SK-N-SH (cell line): ENCODE results near the gene CD19. TPM values are rescaled to one million over a fixed set of nuclear protein-coding genes. Genes with fewer than 3 reads are reported as not detected.

Source experiments
- CTCF ChIA-PET: fragments of 300-600, 350-600 bp; formaldehyde crosslinking; extraction: SDS; loops from one replicate; lab custom pipeline; 2021; lab: Yijun Ruan, JAX
- POLR2A ChIA-PET: fragments of 350-600 bp; sonication (Branson Sonifier 250); formaldehyde crosslinking; extraction: SDS; loops from one replicate; lab custom pipeline; 2020; ENCODE audit warnings: antibody characterized with exemption, inconsistent platforms; lab: Yijun Ruan, JAX
- DNase-seq: peaks from one replicate; pipeline ENCODE4 v3.0.0; 2012
- H2AFZ ChIP-seq: fragments of 200-600 bp; sonication (generic); 2 replicates; pipeline ENCODE4 v1.8.1; 2016; ENCODE audit warnings: antibody characterized with exemption, mild to moderate bottlenecking, low read depth
- H3F3A ChIP-seq: fragments of 200-600 bp; sonication (generic); replicated peaks from 2 replicates; pipeline ENCODE3; 2016; ENCODE audit warnings: antibody characterized with exemption, mild to moderate bottlenecking; ENCODE audit not compliant: insufficient read depth
- H3K27ac ChIP-seq, 2 experiments: fragments of 200-500 bp in 1 of 2; fragments of 200-600 bp in 1 of 2; sonication (Bioruptor generic) in 1 of 2; sonication (generic), shearing (Covaris generic) in 1 of 2; 2 replicates each; pipeline versions ENCODE4 v1.5.1 to v1.6.1; 2014 to 2016; ENCODE audit warnings: low read depth in 2 of 2, inconsistent platforms in 1 of 2, low read length in 1 of 2, mild to moderate bottlenecking in 1 of 2, mixed read lengths in 1 of 2
- H3K27me3 ChIP-seq: fragments of 200-600 bp; sonication (generic), shearing (Covaris generic); 2 replicates; pipeline ENCODE4 v1.6.1; 2016; ENCODE audit warnings: mixed run types; ENCODE audit not compliant: insufficient read depth
- H3K36me3 ChIP-seq, 2 experiments: fragments of 200-500 bp in 1 of 2; fragments of 200-600 bp in 1 of 2; sonication (Bioruptor generic) in 1 of 2; sonication (generic) in 1 of 2; replicated peaks in 1 of 2; 2 replicates each; pipeline versions ENCODE3 to v1.5.1; 2014 to 2016; ENCODE audit warnings: low read length in 1 of 2, mild to moderate bottlenecking in 1 of 2; ENCODE audit not compliant: insufficient read depth in 2 of 2, control insufficient read depth in 1 of 2
- H3K4me1 ChIP-seq, 2 experiments: fragments of 200-500 bp in 1 of 2; fragments of 200-600 bp in 1 of 2; sonication (Bioruptor generic) in 1 of 2; sonication (generic), shearing (Covaris generic) in 1 of 2; 2 replicates each; pipeline versions ENCODE4 v1.5.1 to v1.6.1; 2014 to 2016; ENCODE audit warnings: low read depth in 1 of 2, low read length in 1 of 2, mixed run types in 1 of 2; ENCODE audit not compliant: insufficient read depth in 2 of 2, control insufficient read depth in 1 of 2
- H3K4me2 ChIP-seq: fragments of 200-600 bp; sonication (generic), shearing (Covaris generic); 2 replicates; pipeline ENCODE4 v1.6.1; 2017; ENCODE audit warnings: mixed run types
- H3K4me3 ChIP-seq, 2 experiments: fragments of 200-500 bp in 1 of 2; fragments of 200-600 bp in 1 of 2; sonication (Bioruptor generic) in 1 of 2; sonication (generic), shearing (Covaris generic) in 1 of 2; 2 replicates each; pipeline versions ENCODE4 v1.5.1 to v1.8.1; 2014 to 2016; ENCODE audit warnings: low read depth in 2 of 2, inconsistent platforms in 1 of 2, low read length in 1 of 2, mild to moderate bottlenecking in 1 of 2, mixed read lengths in 1 of 2, moderate library complexity in 1 of 2
- H3K79me2 ChIP-seq: fragments of 200-600 bp; sonication (generic); 2 replicates; pipeline ENCODE4 v1.8.1; 2017; ENCODE audit warnings: mild to moderate bottlenecking; ENCODE audit not compliant: insufficient read depth
- H3K9ac ChIP-seq: fragments of 200-600 bp; sonication (generic); 2 replicates; pipeline ENCODE4 v1.6.1; 2017; ENCODE audit warnings: mixed run types
- H3K9me2 ChIP-seq: fragments of 200-600 bp; sonication (generic); 2 replicates; pipeline ENCODE4 v1.6.1; 2017; ENCODE audit warnings: mixed run types
- H3K9me3 ChIP-seq: fragments of 200-600 bp; sonication (generic); 2 replicates; pipeline ENCODE4 v1.6.1; 2017; ENCODE audit warnings: mixed run types, mild to moderate bottlenecking, moderate library complexity
- H4K20me1 ChIP-seq: fragments of 200-600 bp; sonication (generic); 2 replicates; pipeline ENCODE4 v1.6.1; 2017; ENCODE audit warnings: mild to moderate bottlenecking, mixed run types; ENCODE audit not compliant: insufficient read depth
- ELF1 ChIP-seq: IDR thresholded peaks from 2 replicates; pipeline ENCODE4 v1.4.0; 2012
- EZH2phosphoT487 ChIP-seq: fragments of 200-600 bp; sonication (generic); IDR thresholded peaks from 2 replicates; pipeline ENCODE4 v1.6.1; 2017; ENCODE audit warnings: low read depth, mixed run types, mild to moderate bottlenecking, antibody characterized with exemption, moderate library complexity, borderline replicate concordance
- FOSL2 ChIP-seq: IDR thresholded peaks from 2 replicates; pipeline ENCODE4 v1.4.0; 2012; ENCODE audit warnings: low read depth, mild to moderate bottlenecking, moderate library complexity, borderline replicate concordance
- FOXJ3 ChIP-seq: sonication (generic); formaldehyde crosslinking; IDR thresholded peaks from 2 replicates; pipeline ENCODE4 v1.5.1; 2020; ENCODE audit warnings: mild to moderate bottlenecking, missing genetic modification reagents
- GABPA ChIP-seq: IDR thresholded peaks from 2 replicates; pipeline ENCODE4 v1.4.0; 2012; ENCODE audit warnings: low read depth, mild to moderate bottlenecking
- GATA2 ChIP-seq: sonication (generic); formaldehyde crosslinking; IDR thresholded peaks from 2 replicates; pipeline ENCODE4 v1.5.0; 2020; ENCODE audit warnings: mild to moderate bottlenecking, missing genetic modification reagents
- JUND ChIP-seq: IDR thresholded peaks from 2 replicates; pipeline ENCODE4 v1.4.0; 2012
- MAX ChIP-seq: IDR thresholded peaks from 2 replicates; pipeline ENCODE4 v1.4.0; 2012; ENCODE audit warnings: low read depth
- MEF2A ChIP-seq: IDR thresholded peaks from 2 replicates; pipeline ENCODE4 v1.4.0; 2012; ENCODE audit warnings: low read depth, borderline replicate concordance
- MXI1 ChIP-seq: IDR thresholded peaks from 2 replicates; pipeline ENCODE4 v1.6.1; 2012; ENCODE audit warnings: mild to moderate bottlenecking, low read depth, low read length, improper control_type of control experiment
- NFIC ChIP-seq: IDR thresholded peaks from 2 replicates; pipeline ENCODE4 v1.4.0; 2012; ENCODE audit warnings: borderline replicate concordance
- POLR2AphosphoS5 ChIP-seq: IDR thresholded peaks from 2 replicates; pipeline ENCODE4 v1.6.1; 2012; ENCODE audit warnings: low read depth, low read length
- RAD21 ChIP-seq: IDR thresholded peaks from 2 replicates; pipeline ENCODE4 v1.6.1; 2012; ENCODE audit warnings: mild to moderate bottlenecking, low read length
- RCOR1 ChIP-seq: fragments of 150-350 bp; IDR thresholded peaks from 2 replicates; pipeline ENCODE4 v1.6.1; 2017; ENCODE audit warnings: antibody characterized with exemption, low read length
- REST ChIP-seq: IDR thresholded peaks from 2 replicates; pipeline ENCODE4 v1.6.1; 2012; ENCODE audit warnings: mild to moderate bottlenecking, low read depth, low read length, moderate library complexity
- RFX5 ChIP-seq: IDR thresholded peaks from 2 replicates; pipeline ENCODE4 v1.6.1; 2012; ENCODE audit warnings: mild to moderate bottlenecking, improper control_type of control experiment, low read length
- RXRA ChIP-seq: IDR thresholded peaks from 2 replicates; pipeline ENCODE4 v1.4.0; 2012; ENCODE audit warnings: low read depth, mild to moderate bottlenecking, borderline replicate concordance
- SIN3A ChIP-seq: IDR thresholded peaks from 2 replicates; pipeline ENCODE4 v1.6.1; 2012; ENCODE audit warnings: low read depth, mild to moderate bottlenecking, low read length, moderate library complexity, borderline replicate concordance
- SMC3 ChIP-seq: IDR thresholded peaks from 2 replicates; pipeline ENCODE4 v1.6.1; 2012; ENCODE audit warnings: low read depth, low read length, improper control_type of control experiment
- TCF12 ChIP-seq: IDR thresholded peaks from 2 replicates; pipeline ENCODE4 v1.4.0; 2012
- TEAD4 ChIP-seq: IDR thresholded peaks from 2 replicates; pipeline ENCODE4 v1.4.0; 2012; ENCODE audit warnings: mild to moderate bottlenecking, borderline replicate concordance; ENCODE audit not compliant: insufficient read depth
- WGBS: methylation state at CpG from one replicate; pipeline ENCODE4 v1.1.6; 2017; ENCODE audit warnings: low lambda C conversion rate; 5-methylcytosine and 5-hydroxymethylcytosine counted together
- polyA plus RNA-seq, 3 experiments: library from polyadenylated mRNA; depleted of rRNA; stranded (reverse); fragments of >200 nt; gene quantifications; 2 replicates each; pipeline ENCODE4 v1.2.3, GENCODE V29; 2012
- TF ChIP-seq, protein P1 (sequence below): IDR thresholded peaks from 2 replicates; pipeline ENCODE4 v1.4.0; 2012; ENCODE audit warnings: low read depth, borderline replicate concordance
- TF ChIP-seq, protein P2 (sequence below): IDR thresholded peaks from 2 replicates; pipeline ENCODE4 v1.4.0; 2012; ENCODE audit warnings: low read depth, borderline replicate concordance
- TF ChIP-seq, protein P3 (sequence below): fragments of 200-600 bp; sonication (generic); IDR thresholded peaks from 2 replicates; pipeline ENCODE4 v1.6.1; 2017; ENCODE audit warnings: antibody characterized with exemption, mild to moderate bottlenecking, moderate library complexity

Gene CD19
- polyA plus RNA-seq, 1 of the 3 experiments (the other 2 are of a cell fraction): not detected

DNA sequence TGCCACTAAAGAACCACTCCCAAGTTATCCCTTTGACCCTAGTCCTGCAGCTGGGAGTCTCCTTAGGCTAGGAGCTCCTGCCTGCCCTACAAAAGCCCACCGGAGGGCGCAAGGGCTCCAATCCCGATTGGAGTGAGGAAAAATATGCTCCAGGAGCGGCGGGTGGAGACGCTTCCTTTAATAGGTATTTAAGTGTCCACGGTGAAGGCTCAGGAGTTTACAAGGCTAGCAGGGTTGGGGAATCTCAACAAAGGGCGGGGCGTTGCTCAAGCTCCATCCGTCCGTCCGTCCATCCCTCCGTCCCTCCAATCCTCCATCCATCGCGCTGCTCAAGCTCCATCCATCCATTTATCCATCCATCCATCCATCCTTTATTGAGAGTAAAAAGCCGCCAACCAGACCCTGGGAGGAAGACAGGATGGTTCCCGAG, 42.3 kb downstream of the CD19 start:
- POLR2A ChIA-PET: interaction anchor here (0.9 to 1.9 kb wide), 5 partner anchors 11 to 151 kb away, joined by 3 to 10 read pairs (median 6); partner anchors contain the start of genes ATXN2L, LAT, NFATC2IP and SH2B1

More for the DNA sequence above, 42.3 kb downstream of the CD19 start:
- CTCF ChIA-PET: interaction anchor here (0.6 to 2.0 kb wide), 16 partner anchors 11 to 756 kb away, joined by 3 to 8 read pairs (median 3); partner anchors contain the start of genes ATXN2L and NFATC2IP
- no peaks in the 10 kb centered on the region for H3K36me3 ChIP-seq
- peaks cover 5 to 8% of the 10 kb centered on the region in 2 experiments; a peak in 2 of 4 replicates for H3K4me1 ChIP-seq
- no peaks in the 10 kb centered on the region for H3K9me2 ChIP-seq
- peak overlapping the region; percentile 81 for H3K4me2 ChIP-seq
- TF ChIP-seq RCOR1: no peak
- no peak for TF ChIP-seq TEAD4
- TF ChIP-seq RFX5: no peak
- TF ChIP-seq MEF2A: no peak
- no peak for TF ChIP-seq GABPA
- no peak for TF ChIP-seq JUND
- TF ChIP-seq FOXJ3: no peak
- no peak for TF ChIP-seq FOSL2
- no peak for TF ChIP-seq TCF12
- no peak for TF ChIP-seq SIN3A
- TF ChIP-seq RXRA: no peak
- TF ChIP-seq EZH2phosphoT487: no peak
- TF ChIP-seq POLR2AphosphoS5: no peak
- TF ChIP-seq MXI1: no peak
- TF ChIP-seq NFIC: no peak
- TF ChIP-seq RAD21: peak; percentile 66
- no peak for TF ChIP-seq REST
- TF ChIP-seq ELF1: no peak
- TF ChIP-seq, protein P1, sequence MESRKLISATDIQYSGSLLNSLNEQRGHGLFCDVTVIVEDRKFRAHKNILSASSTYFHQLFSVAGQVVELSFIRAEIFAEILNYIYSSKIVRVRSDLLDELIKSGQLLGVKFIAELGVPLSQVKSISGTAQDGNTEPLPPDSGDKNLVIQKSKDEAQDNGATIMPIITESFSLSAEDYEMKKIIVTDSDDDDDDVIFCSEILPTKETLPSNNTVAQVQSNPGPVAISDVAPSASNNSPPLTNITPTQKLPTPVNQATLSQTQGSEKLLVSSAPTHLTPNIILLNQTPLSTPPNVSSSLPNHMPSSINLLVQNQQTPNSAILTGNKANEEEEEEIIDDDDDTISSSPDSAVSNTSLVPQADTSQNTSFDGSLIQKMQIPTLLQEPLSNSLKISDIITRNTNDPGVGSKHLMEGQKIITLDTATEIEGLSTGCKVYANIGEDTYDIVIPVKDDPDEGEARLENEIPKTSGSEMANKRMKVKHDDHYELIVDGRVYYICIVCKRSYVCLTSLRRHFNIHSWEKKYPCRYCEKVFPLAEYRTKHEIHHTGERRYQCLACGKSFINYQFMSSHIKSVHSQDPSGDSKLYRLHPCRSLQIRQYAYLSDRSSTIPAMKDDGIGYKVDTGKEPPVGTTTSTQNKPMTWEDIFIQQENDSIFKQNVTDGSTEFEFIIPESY: no peak
- TF ChIP-seq, protein P2, sequence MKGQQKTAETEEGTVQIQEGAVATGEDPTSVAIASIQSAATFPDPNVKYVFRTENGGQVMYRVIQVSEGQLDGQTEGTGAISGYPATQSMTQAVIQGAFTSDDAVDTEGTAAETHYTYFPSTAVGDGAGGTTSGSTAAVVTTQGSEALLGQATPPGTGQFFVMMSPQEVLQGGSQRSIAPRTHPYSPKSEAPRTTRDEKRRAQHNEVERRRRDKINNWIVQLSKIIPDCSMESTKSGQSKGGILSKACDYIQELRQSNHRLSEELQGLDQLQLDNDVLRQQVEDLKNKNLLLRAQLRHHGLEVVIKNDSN: no peak
- TF ChIP-seq SMC3: peak; percentile 50
- TF ChIP-seq GATA2 (CRISPR knock-in tag): no peak
- TF ChIP-seq MAX: no peak
- TF ChIP-seq, protein P3, sequence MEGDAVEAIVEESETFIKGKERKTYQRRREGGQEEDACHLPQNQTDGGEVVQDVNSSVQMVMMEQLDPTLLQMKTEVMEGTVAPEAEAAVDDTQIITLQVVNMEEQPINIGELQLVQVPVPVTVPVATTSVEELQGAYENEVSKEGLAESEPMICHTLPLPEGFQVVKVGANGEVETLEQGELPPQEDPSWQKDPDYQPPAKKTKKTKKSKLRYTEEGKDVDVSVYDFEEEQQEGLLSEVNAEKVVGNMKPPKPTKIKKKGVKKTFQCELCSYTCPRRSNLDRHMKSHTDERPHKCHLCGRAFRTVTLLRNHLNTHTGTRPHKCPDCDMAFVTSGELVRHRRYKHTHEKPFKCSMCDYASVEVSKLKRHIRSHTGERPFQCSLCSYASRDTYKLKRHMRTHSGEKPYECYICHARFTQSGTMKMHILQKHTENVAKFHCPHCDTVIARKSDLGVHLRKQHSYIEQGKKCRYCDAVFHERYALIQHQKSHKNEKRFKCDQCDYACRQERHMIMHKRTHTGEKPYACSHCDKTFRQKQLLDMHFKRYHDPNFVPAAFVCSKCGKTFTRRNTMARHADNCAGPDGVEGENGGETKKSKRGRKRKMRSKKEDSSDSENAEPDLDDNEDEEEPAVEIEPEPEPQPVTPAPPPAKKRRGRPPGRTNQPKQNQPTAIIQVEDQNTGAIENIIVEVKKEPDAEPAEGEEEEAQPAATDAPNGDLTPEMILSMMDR: peak; percentile 85
- TF ChIP-seq, all 33 proteins: peak for 3
- no peaks in the 10 kb centered on the region for H3K9me3 ChIP-seq
- 2% methylated on average over 13 of the region's 17 CpGs for WGBS
- no peaks in the 10 kb centered on the region for H3K27me3 ChIP-seq
- H3K9ac ChIP-seq: peak overlapping the region; percentile 84
- peaks cover 7% of the 10 kb centered on the region for H3F3A ChIP-seq
- H2AFZ ChIP-seq: peak overlapping the region; percentile 66
- peak overlapping the region; percentile 93 for H3K27ac ChIP-seq
- peak; percentile 78 for DNase-seq
- H3K79me2 ChIP-seq: peaks cover 27% of the 10 kb centered on the region
- peak overlapping the region; percentile 66 to 83 for H3K4me3 ChIP-seq
- H4K20me1 ChIP-seq: no peaks in the 10 kb centered on the region
